ENCODE results near the gene PTPRT.

Gene PTPRT

DNA sequence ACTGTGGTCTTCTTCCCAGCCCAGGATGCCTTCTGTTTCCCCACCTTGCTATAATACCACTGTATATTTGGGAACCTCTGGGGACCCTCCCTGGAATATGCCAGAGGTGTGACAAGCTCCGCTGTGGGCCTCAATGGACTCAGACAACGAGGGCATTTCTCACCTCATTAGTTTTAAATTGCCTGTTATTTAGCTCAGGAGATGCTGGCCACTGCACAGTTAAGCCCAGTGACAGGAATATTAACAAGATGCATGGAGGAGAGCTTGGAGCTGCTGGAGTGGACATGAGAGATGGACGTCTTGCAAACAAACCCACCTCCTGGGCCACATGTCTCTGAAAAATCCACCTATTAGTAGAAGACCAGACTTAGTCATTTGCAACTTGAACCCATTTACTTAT lies 1136.4 kb downstream of the PTPRT start:
- DNase-seq (ENCODE audit: insufficient read length, low spot score): no peak
- no peak for TF ChIP-seq POLR2A (IDR thresholded peaks at IDR 0.05; ENCODE audit: low read depth, low read length)
- no peak for FAIRE-seq

- DNase-seq (ENCODE audit: insufficient read length, low spot score): no peak
Observed at GRCh38 chr20:42051921-42052320, 1137.8 kb downstream of the PTPRT start.

GRCh38 chr20:42046371-42047085 lies 1143.2 kb downstream of the PTPRT start:
- DNase-seq (ENCODE audit: insufficient read length, low spot score): no peak
- FAIRE-seq: no peak
- no peak for TF ChIP-seq POLR2A (IDR thresholded peaks at IDR 0.05; ENCODE audit: low read depth, low read length)

More at GRCh38 chr20:42051921-42052320, 1137.8 kb downstream of the PTPRT start:
- FAIRE-seq: no peak
- no peak for TF ChIP-seq POLR2A (IDR thresholded peaks at IDR 0.05; ENCODE audit: low read depth, low read length)

- FAIRE-seq (no peak), DNase-seq (ENCODE audit: insufficient read length, low spot score) (no peak)
- TF ChIP-seq POLR2A (IDR thresholded peaks at IDR 0.05; ENCODE audit: low read depth, low read length): no peak
Observed at GRCh38 chr20:42043921-42044320, 1145.8 kb downstream of the PTPRT start.

GRCh38 chr20:42041000-42041565 lies 1148.6 kb downstream of the PTPRT start:
- FAIRE-seq: no peak
- TF ChIP-seq POLR2A (IDR thresholded peaks at IDR 0.05; ENCODE audit: low read depth, low read length): no peak
- no peak for DNase-seq (ENCODE audit: insufficient read length, low spot score)

- no peak for TF ChIP-seq POLR2A (IDR thresholded peaks at IDR 0.05; ENCODE audit: low read depth, low read length)
- FAIRE-seq (no peak), DNase-seq (ENCODE audit: insufficient read length, low spot score) (no peak)
Observed at GRCh38 chr20:42027746-42028268, 1161.9 kb downstream of the PTPRT start.

DNA sequence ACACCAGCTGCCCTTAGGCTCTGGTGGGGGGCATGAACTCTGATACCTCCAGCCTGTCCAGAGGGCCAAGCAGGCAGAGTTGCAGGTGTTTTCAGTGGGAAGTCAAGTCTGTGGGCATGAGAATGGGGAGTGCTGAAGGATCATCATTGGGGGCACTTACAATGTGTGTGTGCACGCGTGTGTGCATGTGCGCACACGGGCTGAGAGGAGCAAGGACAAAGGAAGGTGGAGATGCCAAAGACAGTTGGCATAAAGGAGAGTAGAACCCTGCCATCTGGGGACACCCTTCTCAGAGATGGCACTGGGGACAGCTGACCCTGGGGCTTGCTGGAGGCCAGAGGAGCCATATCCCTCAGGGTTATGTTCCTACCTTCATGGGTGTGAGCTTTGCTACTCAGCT lies 1163.1 kb downstream of the PTPRT start:
- no peak for TF ChIP-seq POLR2A (IDR thresholded peaks at IDR 0.05; ENCODE audit: low read depth, low read length)
- no peak for DNase-seq (ENCODE audit: insufficient read length, low spot score)
- FAIRE-seq: no peak

DNA sequence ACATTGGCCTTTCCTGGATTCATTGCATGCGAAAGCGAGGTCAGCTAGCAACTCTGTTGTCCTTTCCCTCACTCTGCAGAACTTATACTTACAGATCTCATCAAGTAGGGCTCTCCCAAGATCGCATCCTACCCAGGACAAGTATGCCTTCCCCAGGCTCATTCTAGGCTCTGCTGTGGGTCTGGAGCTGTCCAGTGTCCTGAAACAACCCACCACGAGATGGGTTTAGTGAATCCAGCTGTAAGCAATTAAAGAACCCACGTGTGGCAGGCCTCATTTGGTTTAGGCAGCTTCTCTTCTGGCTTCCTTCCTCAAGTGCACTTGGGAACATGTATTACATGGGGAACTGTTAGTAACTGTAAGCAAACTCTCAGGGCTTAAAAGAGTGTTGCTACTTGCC lies 1165.1 kb downstream of the PTPRT start:
- no peak for FAIRE-seq
- no peak for DNase-seq (ENCODE audit: insufficient read length, low spot score)
- TF ChIP-seq POLR2A (IDR thresholded peaks at IDR 0.05; ENCODE audit: low read depth, low read length): no peak
